PFSK-1 (cell line): ENCODE data around the gene PEAR1.

Source experiments
- FOXP2 ChIP-seq: optimal IDR thresholded peaks from 2 replicates; pipeline ENCODE3; 2011; ENCODE audit warnings: borderline replicate concordance, control low read depth, inconsistent platforms; ENCODE audit not compliant: insufficient read depth; ENCODE audit errors: extremely low read length, extremely low read depth
- POLR2AphosphoS5 ChIP-seq: IDR thresholded peaks from 2 replicates; pipeline ENCODE4 v1.6.1; 2012; ENCODE audit warnings: low read depth, mild to moderate bottlenecking, control low read depth, low read length, moderate library complexity
- REST ChIP-seq, 2 experiments: IDR thresholded peaks; 2 replicates each; pipeline versions ENCODE4 v1.6.1 to v1.8.0; 2011 to 2012; ENCODE audit warnings: low read depth in 2 of 2, low read length in 2 of 2, control low read depth in 1 of 2, inconsistent platforms in 1 of 2, mild to moderate bottlenecking in 1 of 2, moderate library complexity in 1 of 2; ENCODE audit not compliant: insufficient read depth in 1 of 2
- SIN3A ChIP-seq: IDR thresholded peaks from 2 replicates; pipeline ENCODE4 v1.6.1; 2012; ENCODE audit warnings: mild to moderate bottlenecking, low read length, moderate library complexity, borderline replicate concordance; ENCODE audit not compliant: insufficient read depth
- TAF1 ChIP-seq: IDR thresholded peaks from 2 replicates; pipeline ENCODE4 v1.6.1; 2012; ENCODE audit warnings: low read length, control low read depth, borderline replicate concordance; ENCODE audit not compliant: insufficient read depth

The PEAR1 gene

DNA sequence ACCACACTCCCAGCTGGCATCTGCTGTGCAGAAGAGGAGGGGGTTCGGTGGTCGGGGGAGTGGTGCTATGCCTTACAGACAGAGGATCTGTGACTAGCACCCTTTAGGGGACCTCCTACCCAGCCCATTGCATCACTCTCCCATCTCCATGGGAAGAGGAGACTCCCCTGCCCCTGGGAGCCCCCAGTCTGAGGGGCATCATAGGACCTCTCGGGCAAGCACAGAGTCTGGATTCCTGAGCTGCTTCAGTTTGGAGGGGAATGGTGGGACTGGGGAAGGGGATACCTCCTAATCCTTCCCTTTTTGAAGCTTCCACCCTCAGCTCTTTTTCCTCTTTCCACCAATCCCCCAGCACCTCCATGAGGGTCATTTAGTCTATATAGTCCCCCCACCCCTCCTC is 36.0 kb upstream of the PEAR1 start:
- TF ChIP-seq FOXP2 = no peak
- TF ChIP-seq TAF1 = no peak
- TF ChIP-seq SIN3A = no peak
- no peak for TF ChIP-seq REST (IDR thresholded peaks at IDR 0.05; ENCODE audit: insufficient read depth in 1 of 2, low read depth in 2 of 2, low read length in 2 of 2)
- no peak for TF ChIP-seq POLR2AphosphoS5

GRCh38 chr1:156858555-156858956 is 35.0 kb upstream of the PEAR1 start:
- no peak for TF ChIP-seq POLR2AphosphoS5

DNA sequence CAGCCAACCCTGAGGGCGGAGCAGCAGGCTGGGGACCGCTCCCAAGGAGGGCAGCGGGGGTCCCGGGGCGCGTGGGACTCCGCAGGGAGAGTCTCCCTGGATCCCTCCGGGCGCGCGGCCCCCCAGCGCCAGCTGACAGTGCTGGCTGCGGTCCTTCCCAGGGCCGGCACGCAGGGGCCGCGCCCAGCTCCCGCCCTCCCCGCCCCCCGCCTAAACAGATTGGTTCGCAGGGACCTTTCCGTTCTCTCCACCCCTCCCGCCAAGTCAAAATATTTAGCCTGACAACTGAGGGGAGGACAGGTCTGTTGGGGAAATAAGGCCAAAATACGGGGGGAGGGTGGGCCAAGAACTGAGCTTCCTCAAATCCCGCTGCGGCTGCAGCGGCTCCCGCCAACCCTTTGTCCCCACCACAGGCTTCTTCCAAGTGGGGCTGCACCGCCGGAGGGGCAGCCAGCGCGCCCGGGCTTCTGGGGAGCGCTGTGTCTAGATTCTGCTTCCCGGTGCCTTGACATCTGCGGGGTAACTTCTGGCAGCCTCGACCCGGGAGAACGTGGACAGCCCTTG is 34.5 kb upstream of the PEAR1 start, which contains the start of gene INSRR:
INSRR (minus strand) TSS at position 159 of the 564 bp plus-strand sequence. CDS start 496 bp downstream, outside the sequence.
- TF ChIP-seq REST (IDR thresholded peaks at IDR 0.05; ENCODE audit: insufficient read depth in 1 of 2, low read depth in 2 of 2, low read length in 2 of 2) (no peak), POLR2AphosphoS5 (no peak), FOXP2 (no peak), TAF1 (no peak)

DNA sequence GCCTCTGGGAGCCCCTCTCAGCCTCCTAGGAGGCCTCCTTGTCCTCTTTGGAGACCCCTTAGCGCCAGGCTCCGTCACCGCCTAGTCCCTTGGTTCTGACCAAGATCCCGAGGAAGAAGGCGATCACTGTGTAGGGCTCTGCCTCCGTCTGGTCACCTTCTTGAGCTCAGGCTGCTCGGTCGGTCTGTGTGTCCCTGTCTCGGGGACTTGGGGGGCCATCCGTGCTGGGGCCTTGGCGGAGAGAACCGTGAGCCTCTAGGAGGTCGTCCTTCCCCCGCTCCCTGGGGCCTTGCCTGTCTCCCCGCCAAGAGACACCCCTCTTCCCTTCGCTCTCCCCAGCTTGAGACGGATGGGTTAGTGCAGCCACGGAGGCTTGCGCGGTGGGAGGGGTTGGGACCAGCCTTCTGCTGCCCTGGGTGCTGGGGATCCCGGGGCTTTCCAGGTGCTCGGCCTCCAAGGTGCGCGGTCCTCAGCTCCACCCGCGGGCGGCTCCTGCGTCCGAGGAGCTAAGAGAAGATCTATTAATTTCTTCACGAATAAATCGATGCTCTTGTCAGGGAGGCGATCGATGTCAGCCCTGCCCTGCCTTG is 33.9 kb upstream of the PEAR1 start:
- TF ChIP-seq SIN3A = no peak
- no peak for TF ChIP-seq TAF1
- no peak for TF ChIP-seq POLR2AphosphoS5
- TF ChIP-seq FOXP2 = no peak
- no peak for TF ChIP-seq REST (IDR thresholded peaks at IDR 0.05; ENCODE audit: insufficient read depth in 1 of 2, low read depth in 2 of 2, low read length in 2 of 2)

GRCh38 chr1:156860113-156860627 is 33.3 kb upstream of the PEAR1 start:
- TF ChIP-seq REST (IDR thresholded peaks at IDR 0.05; ENCODE audit: insufficient read depth in 1 of 2, low read depth in 2 of 2, low read length in 2 of 2) (peak in 1 of 2 experiments; percentile 72; a peak in 2 of 4 replicates), SIN3A (no peak)
